OCI-LY7 (cell line): ENCODE results near the gene RPUSD1.

ENCODE experiments used
- CTCF ChIP-seq: fragments of 200-600 bp; sonication (generic); conservative IDR thresholded peaks from 2 replicates; pipeline ENCODE4 v1.5.1; 2014; ENCODE audit warnings: mild to moderate bottlenecking, antibody characterized with exemption, low read length, moderate library complexity, mixed read lengths
- EZH2phosphoT487 ChIP-seq: fragments of 200-600 bp; sonication (generic); IDR thresholded peaks from 2 replicates; pipeline ENCODE4 v1.6.1; 2018; ENCODE audit warnings: low read depth, borderline replicate concordance, mild to moderate bottlenecking, mixed run types, antibody characterized with exemption, low read length, moderate library complexity, mixed read lengths

DNA sequence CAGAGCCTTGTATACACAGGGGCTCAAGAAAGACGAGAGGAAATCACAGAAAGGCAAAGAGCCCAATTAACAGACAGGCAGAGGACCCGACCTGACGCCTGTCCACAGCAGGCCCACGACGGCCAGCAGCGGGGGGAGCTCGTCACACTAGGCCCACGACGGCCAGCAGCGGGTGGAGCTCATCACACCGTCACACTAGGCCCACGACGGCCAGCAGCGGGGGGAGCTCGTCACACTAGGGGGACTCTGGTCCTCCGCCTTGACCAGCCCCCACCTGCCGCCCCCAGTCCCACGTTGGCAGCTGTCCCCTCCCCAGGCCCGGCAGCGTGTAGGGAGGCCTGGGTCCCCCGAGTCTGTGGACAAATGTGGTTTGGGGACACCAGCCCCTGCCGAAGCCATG lies 36.0 kb upstream of the RPUSD1 start:
- TF ChIP-seq CTCF (no peak), EZH2phosphoT487 (no peak)
